GM12892 (cell line): ENCODE data around the gene HMCN1.
A peak's percentile ranks its signal among the peaks of the same experiment; 100 is the strongest.
"Not testable (repeated sequence)": the region's sequence is repeated elsewhere in the genome, so short reads cannot be mapped to it uniquely, and the experiment has no call there.

Experiments used
- DNase-seq: peaks from one replicate; pipeline ENCODE4 v3.0.0; 2011; ENCODE audit not compliant: insufficient read length
- FAIRE-seq: peaks from 2 replicates; lab custom pipeline; 2011; peaks lifted over from hg19 to GRCh38; lab: Jason Lieb, UNC
- POLR2A ChIP-seq: IDR thresholded peaks from 2 replicates; pipeline ENCODE4 v1.6.1; 2011; ENCODE audit warnings: low read depth, low read length, control low read depth
- POLR2AphosphoS5 ChIP-seq: IDR thresholded peaks from 2 replicates; pipeline ENCODE4 v1.6.1; 2011; ENCODE audit warnings: low read depth, low read length, control low read depth
- TAF1 ChIP-seq: IDR thresholded peaks from 2 replicates; pipeline ENCODE4 v1.6.1; 2011; ENCODE audit warnings: low read depth, mild to moderate bottlenecking, control low read depth, low read length, borderline replicate concordance

Gene HMCN1

GRCh38 chr1:186146974-186147373 lies 412.8 kb downstream of the HMCN1 start:
- FAIRE-seq (no peak), DNase-seq (no peak)

GRCh38 chr1:186149591-186149990 lies 415.4 kb downstream of the HMCN1 start:
- no peak for TF ChIP-seq TAF1
- no peak for TF ChIP-seq POLR2A
- DNase-seq (no peak), FAIRE-seq (no peak)

More at GRCh38 chr1:186146974-186147373, 412.8 kb downstream of the HMCN1 start:
- TF ChIP-seq POLR2A = no peak
- TF ChIP-seq POLR2AphosphoS5 = no peak
- no peak for TF ChIP-seq TAF1

GRCh38 chr1:186152227-186152619 lies 418.0 kb downstream of the HMCN1 start:
- FAIRE-seq = no peak
- no peak for TF ChIP-seq TAF1
- TF ChIP-seq POLR2A = no peak
- no peak for TF ChIP-seq POLR2AphosphoS5
- DNase-seq = no peak

- no peak for TF ChIP-seq TAF1
- no peak for TF ChIP-seq POLR2A
- TF ChIP-seq POLR2AphosphoS5 = no peak
- FAIRE-seq (no peak), DNase-seq (no peak)
Observed at GRCh38 chr1:186152620-186153239, 418.5 kb downstream of the HMCN1 start.

GRCh38 chr1:186154651-186155050 lies 420.5 kb downstream of the HMCN1 start:
- no peak for DNase-seq
- no peak for TF ChIP-seq POLR2A
- no peak for TF ChIP-seq TAF1
- no peak for TF ChIP-seq POLR2AphosphoS5
- FAIRE-seq = no peak

GRCh38 chr1:186155594-186155993 lies 421.4 kb downstream of the HMCN1 start:
- TF ChIP-seq POLR2A (no peak), TAF1 (no peak), POLR2AphosphoS5 (no peak)
- no peak for DNase-seq
- peak; percentile 65 for FAIRE-seq

- FAIRE-seq, DNase-seq: not testable (repeated sequence)
Observed at GRCh38 chr1:186162895-186163294, 428.7 kb downstream of the HMCN1 start.

- TF ChIP-seq TAF1 = no peak
- no peak for TF ChIP-seq POLR2AphosphoS5
- no peak for TF ChIP-seq POLR2A
- DNase-seq (no peak), FAIRE-seq (no peak)
Observed at GRCh38 chr1:186164773-186165172, 430.6 kb downstream of the HMCN1 start.

GRCh38 chr1:186165303-186165702 lies 431.1 kb downstream of the HMCN1 start:
- TF ChIP-seq POLR2AphosphoS5 (no peak), POLR2A (no peak), TAF1 (no peak)
- DNase-seq = no peak
- FAIRE-seq = no peak

GRCh38 chr1:186167096-186167668 lies 433.0 kb downstream of the HMCN1 start:
- FAIRE-seq = no peak
- DNase-seq = no peak
- TF ChIP-seq TAF1 = no peak
- TF ChIP-seq POLR2A = no peak
- no peak for TF ChIP-seq POLR2AphosphoS5

- no peak for DNase-seq
- FAIRE-seq = no peak
- TF ChIP-seq TAF1 (no peak), POLR2AphosphoS5 (no peak), POLR2A (no peak)
Observed at GRCh38 chr1:186175588-186175987, 441.4 kb downstream of the HMCN1 start.

GRCh38 chr1:186178426-186179043 lies 444.3 kb downstream of the HMCN1 start:
- TF ChIP-seq POLR2A = no peak
- TF ChIP-seq POLR2AphosphoS5 = no peak
- TF ChIP-seq TAF1 = no peak
- FAIRE-seq = no peak
- no peak for DNase-seq
